Mesendoderm (in vitro differentiated cells): Measurements from ENCODE around the gene MUC21.

Source experiments
- DNase-seq: peaks from one replicate; pipeline ENCODE4 v3.0.0; 2013
- H2AK5ac ChIP-seq: 2 replicates; pipeline ENCODE4 v1.6.1; 2013; ENCODE audit warnings: low read length, inconsistent platforms
- H2BK120ac ChIP-seq: 2 replicates; pipeline ENCODE4 v1.6.1; 2013; ENCODE audit warnings: low read depth, mild to moderate bottlenecking, low read length, moderate library complexity, mixed read lengths
- H2BK15ac ChIP-seq: replicated peaks from 2 replicates; pipeline ENCODE4 v1.6.1; 2013; ENCODE audit warnings: low read depth, mild to moderate bottlenecking, moderate library complexity
- H2BK5ac ChIP-seq: 2 replicates; pipeline ENCODE4 v1.6.1; 2013; ENCODE audit warnings: low read length, inconsistent platforms
- H3K18ac ChIP-seq: 2 replicates; pipeline ENCODE4 v1.6.1; 2013; ENCODE audit warnings: mild to moderate bottlenecking, low read length, mixed read lengths
- H3K23ac ChIP-seq: one replicate; pipeline ENCODE4 v1.6.1; 2013; ENCODE audit warnings: low read length
- H3K27ac ChIP-seq: 2 replicates; pipeline ENCODE4 v1.5.1; 2013; ENCODE audit warnings: low read depth, mild to moderate bottlenecking, inconsistent platforms, low read length, moderate library complexity
- H3K27me3 ChIP-seq: 2 replicates; pipeline ENCODE4 v1.6.1; 2013; ENCODE audit warnings: low read length, control low read depth, mild to moderate bottlenecking, inconsistent platforms; ENCODE audit not compliant: insufficient read depth, poor library complexity
- H3K36me3 ChIP-seq: 2 replicates; pipeline ENCODE4 v1.6.1; 2013; ENCODE audit warnings: low read length, inconsistent platforms; ENCODE audit not compliant: control insufficient read depth, insufficient read depth
- H3K4ac ChIP-seq: one replicate; pipeline ENCODE4 v1.6.1; 2013; ENCODE audit warnings: low read depth, mild to moderate bottlenecking, low read length, moderate library complexity
- H3K4me1 ChIP-seq: 2 replicates; pipeline ENCODE4 v1.6.1; 2013; ENCODE audit warnings: low read depth, low read length, inconsistent platforms; ENCODE audit not compliant: control insufficient read depth
- H3K4me2 ChIP-seq: 2 replicates; pipeline ENCODE4 v1.6.1; 2013; ENCODE audit warnings: low read length
- H3K4me3 ChIP-seq: 2 replicates; pipeline ENCODE4 v1.5.1; 2013; ENCODE audit warnings: mild to moderate bottlenecking, low read length
- H3K56ac ChIP-seq: one replicate; pipeline ENCODE4 v1.6.1; 2013; ENCODE audit warnings: low read length
- H3K79me1 ChIP-seq: 2 replicates; pipeline ENCODE4 v1.6.1; 2013; ENCODE audit warnings: low read length, inconsistent platforms
- H3K79me2 ChIP-seq: 2 replicates; pipeline ENCODE4 v1.6.1; 2013; ENCODE audit warnings: mild to moderate bottlenecking, low read length; ENCODE audit not compliant: control insufficient read depth, insufficient read depth
- H3K9ac ChIP-seq: 2 replicates; pipeline ENCODE4 v1.6.1; 2013; ENCODE audit warnings: low read length, inconsistent platforms
- H4K5ac ChIP-seq: one replicate; pipeline ENCODE4 v1.6.1; 2013; ENCODE audit warnings: low read length
- H4K8ac ChIP-seq: one replicate; pipeline ENCODE4 v1.6.1; 2013; ENCODE audit warnings: low read depth, mild to moderate bottlenecking, control low read depth, low read length, moderate library complexity
- WGBS: extraction: QIAGEN DNeasy Blood & Tissue Kit; methylation state at CpG from one replicate; pipeline ENCODE4 v1.1.7; 2013; ENCODE audit warnings: low lambda C conversion rate, missing lambda C conversion rate; ENCODE audit not compliant: insufficient coverage; ENCODE audit errors: extremely low coverage; 5-methylcytosine and 5-hydroxymethylcytosine counted together

Gene MUC21

DNA sequence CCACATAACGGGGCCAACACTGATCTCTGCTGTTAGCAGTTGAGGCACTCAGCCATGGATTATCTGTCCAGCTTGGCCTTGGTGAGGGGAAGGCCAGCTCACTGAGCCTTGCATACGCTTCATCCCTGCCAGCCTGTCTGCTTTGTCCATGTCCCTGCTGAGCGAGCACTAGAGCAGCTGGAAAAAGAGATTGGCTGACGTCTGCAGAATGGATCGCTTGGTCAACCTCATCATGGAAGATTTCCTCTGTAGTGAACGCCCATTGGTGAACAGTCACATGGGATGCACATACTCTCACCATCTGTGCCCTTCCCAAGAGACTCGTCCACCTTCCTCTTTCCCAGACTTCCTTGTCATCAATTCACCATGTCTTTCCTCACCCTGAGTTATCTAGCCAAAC is 53.7 kb downstream of the MUC21 start:
- H3K4ac ChIP-seq, result no peak overlapping the region
- DNase-seq, result no peak
- no peak overlapping the region for H3K4me3 ChIP-seq
- no peaks in the 10 kb centered on the region for H3K36me3 ChIP-seq
- no peak overlapping the region for H2AK5ac ChIP-seq
- H2BK5ac ChIP-seq, result no peak overlapping the region
- no peak overlapping the region for H4K5ac ChIP-seq
- no peak overlapping the region for H2BK15ac ChIP-seq
- H3K79me1 ChIP-seq, result no peaks in the 10 kb centered on the region
- H3K4me2 ChIP-seq, result no peak overlapping the region
- H3K27ac ChIP-seq, result no peak overlapping the region
- H2BK120ac ChIP-seq, result no peak overlapping the region
- no peak overlapping the region for H3K9ac ChIP-seq
- H3K56ac ChIP-seq, result no peak overlapping the region
- H3K79me2 ChIP-seq, result no peaks in the 10 kb centered on the region
- no CpG with 5 or more reads among the region's 7 CpGs for WGBS
- H3K23ac ChIP-seq, result no peak overlapping the region
- no peaks in the 10 kb centered on the region for H3K4me1 ChIP-seq
- H4K8ac ChIP-seq, result no peak overlapping the region
- no peak overlapping the region for H3K18ac ChIP-seq
- H3K27me3 ChIP-seq, result no peaks in the 10 kb centered on the region

DNA sequence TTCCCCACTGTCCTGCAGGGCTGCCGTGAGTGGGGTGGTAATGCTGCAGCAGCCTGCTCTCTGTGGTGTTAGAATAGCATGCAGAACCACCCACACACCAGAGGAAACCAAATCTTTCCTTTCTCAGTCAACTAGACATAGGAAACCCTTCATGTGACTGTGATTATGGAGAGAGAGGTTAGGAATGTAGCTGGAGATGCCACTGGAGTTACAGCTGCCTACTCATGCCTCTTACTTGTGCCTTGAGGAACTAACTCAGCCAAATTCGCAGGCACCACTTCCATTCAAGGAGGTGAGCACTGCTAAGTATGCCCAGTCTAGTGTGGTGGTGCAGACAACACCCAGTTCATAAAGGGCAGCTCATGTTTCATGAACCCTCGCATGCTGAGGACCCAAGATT is 54.2 kb downstream of the MUC21 start:
- no peak overlapping the region for H2BK120ac ChIP-seq
- no peak overlapping the region for H3K4me2 ChIP-seq
- no peak overlapping the region for H2AK5ac ChIP-seq
- H4K5ac ChIP-seq, result no peak overlapping the region
- WGBS, result no CpG with 5 or more reads among the region's 3 CpGs
- no peak overlapping the region for H3K18ac ChIP-seq
- H3K9ac ChIP-seq, result no peak overlapping the region
- peak; percentile 25 for DNase-seq
- H2BK5ac ChIP-seq, result no peak overlapping the region
- H2BK15ac ChIP-seq, result no peak overlapping the region
- no peaks in the 10 kb centered on the region for H3K4me1 ChIP-seq
- no peaks in the 10 kb centered on the region for H3K79me2 ChIP-seq
- no peak overlapping the region for H3K27ac ChIP-seq
- H3K4ac ChIP-seq, result no peak overlapping the region
- no peaks in the 10 kb centered on the region for H3K79me1 ChIP-seq
- H3K4me3 ChIP-seq, result no peak overlapping the region
- no peak overlapping the region for H4K8ac ChIP-seq
- no peaks in the 10 kb centered on the region for H3K27me3 ChIP-seq
- no peak overlapping the region for H3K23ac ChIP-seq
- no peak overlapping the region for H3K56ac ChIP-seq
- H3K36me3 ChIP-seq, result no peaks in the 10 kb centered on the region

DNA sequence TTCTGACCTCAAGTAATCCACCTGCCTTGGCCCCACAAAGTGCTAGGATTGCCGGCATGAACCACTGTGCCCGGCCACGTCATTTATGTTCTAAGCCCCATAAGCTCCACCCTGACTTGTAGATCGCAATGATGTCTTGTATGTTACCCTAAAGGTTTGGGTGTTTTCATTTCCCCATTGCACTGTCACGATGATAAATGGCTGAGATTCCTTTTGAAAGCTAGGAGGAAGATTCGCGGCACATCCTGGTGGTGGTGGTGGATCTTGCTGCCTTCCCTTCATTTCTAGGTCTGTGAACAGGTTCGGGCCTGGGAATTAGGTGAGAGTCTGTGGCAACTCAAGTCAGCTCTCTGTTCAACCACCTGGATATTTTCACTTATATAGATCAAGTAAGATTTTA is 55.0 kb downstream of the MUC21 start:
- no peak overlapping the region for H3K23ac ChIP-seq
- H3K18ac ChIP-seq, result no peak overlapping the region
- no peaks in the 10 kb centered on the region for H3K79me2 ChIP-seq
- no peak overlapping the region for H3K4ac ChIP-seq
- DNase-seq, result no peak
- no CpG with 5 or more reads among the region's 8 CpGs for WGBS
- no peak overlapping the region for H4K5ac ChIP-seq
- H2BK15ac ChIP-seq, result no peak overlapping the region
- no peaks in the 10 kb centered on the region for H3K36me3 ChIP-seq
- H3K79me1 ChIP-seq, result no peaks in the 10 kb centered on the region
- H2AK5ac ChIP-seq, result no peak overlapping the region
- no peak overlapping the region for H2BK120ac ChIP-seq
- H3K56ac ChIP-seq, result no peak overlapping the region
- H3K4me3 ChIP-seq, result no peak overlapping the region
- H3K27me3 ChIP-seq, result no peaks in the 10 kb centered on the region
- no peak overlapping the region for H4K8ac ChIP-seq
- H3K4me2 ChIP-seq, result no peak overlapping the region
- H3K4me1 ChIP-seq, result no peaks in the 10 kb centered on the region
- H2BK5ac ChIP-seq, result no peak overlapping the region
- H3K9ac ChIP-seq, result no peak overlapping the region
- no peak overlapping the region for H3K27ac ChIP-seq
